ENCODE results near the gene ZNF343.

The ZNF343 gene

DNA sequence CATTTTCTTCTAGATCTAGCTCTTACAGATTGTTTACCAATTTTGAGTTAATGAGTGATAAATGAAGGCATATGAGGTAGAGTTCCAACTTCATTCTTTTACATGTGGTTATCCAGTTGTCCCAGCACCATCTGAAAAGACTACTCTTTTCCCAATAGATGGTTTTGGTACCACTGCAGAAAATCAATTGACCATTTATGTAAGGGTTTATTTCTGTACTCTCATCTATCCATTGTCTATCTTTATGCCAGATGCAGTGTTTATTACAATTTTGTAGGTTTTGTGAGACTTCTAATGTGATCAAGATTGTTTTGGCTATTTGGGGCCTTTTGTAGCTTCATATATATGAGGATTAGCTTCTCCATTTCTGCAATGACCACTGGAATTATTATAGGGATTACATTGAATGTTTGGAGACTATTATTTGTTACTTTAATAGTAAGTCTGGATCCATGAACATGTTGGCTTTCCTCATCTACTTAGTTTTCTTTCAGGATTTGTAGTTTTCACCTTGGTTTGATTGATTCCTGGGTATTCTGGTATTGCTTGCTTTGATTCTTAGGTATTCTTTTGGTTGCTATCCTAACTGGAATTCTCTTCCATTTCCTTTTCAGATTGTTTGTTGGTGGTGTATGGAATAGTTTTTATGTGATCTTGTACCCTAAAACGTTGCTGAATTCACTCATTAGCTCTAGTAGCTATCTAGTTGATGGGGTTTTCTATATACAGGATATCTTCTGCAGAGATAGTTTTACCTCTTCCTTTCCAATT lies 48.5 kb downstream of the ZNF343 start:
- Histone ChIP-seq H3K27me3 (ENCODE audit: insufficient read depth, low read length, poor library complexity, severe bottlenecking) (no peaks in the 10 kb centered on the region), H3K4me1 (ENCODE audit: insufficient read depth, low read length, poor library complexity, severe bottlenecking) (peaks cover 3% of the 10 kb centered on the region), H3K9ac (ENCODE audit: low read depth, low read length, poor library complexity, severe bottlenecking) (no peak overlapping the region), H3F3A (ENCODE audit: low read depth) (peaks cover 14% of the 10 kb centered on the region; the same call in 1 of the 2 replicates), H3K4me2 (ENCODE audit: low read depth, low read length, poor library complexity, severe bottlenecking) (no peak overlapping the region), H3K36me3 (ENCODE audit: insufficient read depth, low read length) (peaks cover 67% of the 10 kb centered on the region), H3K79me2 (ENCODE audit: insufficient read depth, low read length) (peaks cover 29% of the 10 kb centered on the region), H3K4me3 (ENCODE audit: low read length, poor library complexity, severe bottlenecking) (no peak overlapping the region), H4K20me1 (ENCODE audit: insufficient read depth, low read length, poor library complexity, severe bottlenecking) (peaks cover 39% of the 10 kb centered on the region), H3K9me2 (replicated peaks; ENCODE audit: low read depth, low read length) (no peaks in the 10 kb centered on the region), H3K9me3 (ENCODE audit: insufficient read depth, low read depth, low read length) (no peaks in the 10 kb centered on the region), H2AFZ (ENCODE audit: low read length) (no peak overlapping the region)
- TF ChIP-seq EZH2phosphoT487 (IDR thresholded peaks at IDR 0.05; ENCODE audit: borderline replicate concordance), result no peak
- TF ChIP-seq, protein P1, sequence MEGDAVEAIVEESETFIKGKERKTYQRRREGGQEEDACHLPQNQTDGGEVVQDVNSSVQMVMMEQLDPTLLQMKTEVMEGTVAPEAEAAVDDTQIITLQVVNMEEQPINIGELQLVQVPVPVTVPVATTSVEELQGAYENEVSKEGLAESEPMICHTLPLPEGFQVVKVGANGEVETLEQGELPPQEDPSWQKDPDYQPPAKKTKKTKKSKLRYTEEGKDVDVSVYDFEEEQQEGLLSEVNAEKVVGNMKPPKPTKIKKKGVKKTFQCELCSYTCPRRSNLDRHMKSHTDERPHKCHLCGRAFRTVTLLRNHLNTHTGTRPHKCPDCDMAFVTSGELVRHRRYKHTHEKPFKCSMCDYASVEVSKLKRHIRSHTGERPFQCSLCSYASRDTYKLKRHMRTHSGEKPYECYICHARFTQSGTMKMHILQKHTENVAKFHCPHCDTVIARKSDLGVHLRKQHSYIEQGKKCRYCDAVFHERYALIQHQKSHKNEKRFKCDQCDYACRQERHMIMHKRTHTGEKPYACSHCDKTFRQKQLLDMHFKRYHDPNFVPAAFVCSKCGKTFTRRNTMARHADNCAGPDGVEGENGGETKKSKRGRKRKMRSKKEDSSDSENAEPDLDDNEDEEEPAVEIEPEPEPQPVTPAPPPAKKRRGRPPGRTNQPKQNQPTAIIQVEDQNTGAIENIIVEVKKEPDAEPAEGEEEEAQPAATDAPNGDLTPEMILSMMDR (conservative IDR thresholded peaks at IDR 0.05; ENCODE audit: low read length), result no peak

DNA sequence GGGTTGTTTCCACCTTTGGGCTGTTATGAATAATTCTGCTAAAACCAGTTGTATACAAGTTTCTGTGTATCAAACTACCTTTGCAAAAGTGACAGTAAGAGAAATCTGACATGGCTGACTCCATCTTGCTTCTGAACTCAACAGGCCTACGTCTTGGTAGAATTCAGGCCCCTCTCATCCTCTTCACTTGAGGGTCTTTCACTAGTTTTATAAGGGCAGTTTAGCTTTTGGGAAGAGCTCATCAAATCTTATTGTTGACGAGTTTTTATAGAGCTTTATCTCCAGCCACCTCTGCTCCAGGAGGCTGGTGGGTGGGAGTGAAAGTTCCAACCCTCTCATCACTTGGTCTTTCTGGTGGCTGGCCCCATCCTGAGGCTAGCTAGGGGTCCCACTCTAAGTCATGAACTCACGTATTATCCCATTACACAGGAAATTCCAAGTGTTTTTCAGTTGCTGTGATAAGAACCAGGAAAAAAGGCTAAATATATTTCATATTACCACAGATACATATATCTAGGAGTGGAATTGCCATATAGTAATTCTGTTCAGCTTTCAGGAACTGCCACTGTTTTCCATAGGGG lies 49.7 kb downstream of the ZNF343 start:
- Histone ChIP-seq H3K79me2 (ENCODE audit: insufficient read depth, low read length) (peaks cover 17% of the 10 kb centered on the region), H3K36me3 (ENCODE audit: insufficient read depth, low read length) (peaks cover 56% of the 10 kb centered on the region), H3K9ac (ENCODE audit: low read depth, low read length, poor library complexity, severe bottlenecking) (no peak overlapping the region), H3K4me2 (ENCODE audit: low read depth, low read length, poor library complexity, severe bottlenecking) (no peak overlapping the region), H3K27me3 (ENCODE audit: insufficient read depth, low read length, poor library complexity, severe bottlenecking) (no peaks in the 10 kb centered on the region), H3K4me1 (ENCODE audit: insufficient read depth, low read length, poor library complexity, severe bottlenecking) (no peaks in the 10 kb centered on the region), H3F3A (ENCODE audit: low read depth) (peaks cover 14% of the 10 kb centered on the region; the same call in 1 of the 2 replicates), H3K9me3 (ENCODE audit: insufficient read depth, low read depth, low read length) (no peaks in the 10 kb centered on the region), H4K20me1 (ENCODE audit: insufficient read depth, low read length, poor library complexity, severe bottlenecking) (peaks cover 27% of the 10 kb centered on the region), H2AFZ (ENCODE audit: low read length) (no peak overlapping the region), H3K4me3 (ENCODE audit: low read length, poor library complexity, severe bottlenecking) (no peak overlapping the region), H3K9me2 (replicated peaks; ENCODE audit: low read depth, low read length) (no peaks in the 10 kb centered on the region)
- TF ChIP-seq EZH2phosphoT487 (IDR thresholded peaks at IDR 0.05; ENCODE audit: borderline replicate concordance), result no peak
- TF ChIP-seq, protein P1 (conservative IDR thresholded peaks at IDR 0.05; ENCODE audit: low read length), result no peak

DNA sequence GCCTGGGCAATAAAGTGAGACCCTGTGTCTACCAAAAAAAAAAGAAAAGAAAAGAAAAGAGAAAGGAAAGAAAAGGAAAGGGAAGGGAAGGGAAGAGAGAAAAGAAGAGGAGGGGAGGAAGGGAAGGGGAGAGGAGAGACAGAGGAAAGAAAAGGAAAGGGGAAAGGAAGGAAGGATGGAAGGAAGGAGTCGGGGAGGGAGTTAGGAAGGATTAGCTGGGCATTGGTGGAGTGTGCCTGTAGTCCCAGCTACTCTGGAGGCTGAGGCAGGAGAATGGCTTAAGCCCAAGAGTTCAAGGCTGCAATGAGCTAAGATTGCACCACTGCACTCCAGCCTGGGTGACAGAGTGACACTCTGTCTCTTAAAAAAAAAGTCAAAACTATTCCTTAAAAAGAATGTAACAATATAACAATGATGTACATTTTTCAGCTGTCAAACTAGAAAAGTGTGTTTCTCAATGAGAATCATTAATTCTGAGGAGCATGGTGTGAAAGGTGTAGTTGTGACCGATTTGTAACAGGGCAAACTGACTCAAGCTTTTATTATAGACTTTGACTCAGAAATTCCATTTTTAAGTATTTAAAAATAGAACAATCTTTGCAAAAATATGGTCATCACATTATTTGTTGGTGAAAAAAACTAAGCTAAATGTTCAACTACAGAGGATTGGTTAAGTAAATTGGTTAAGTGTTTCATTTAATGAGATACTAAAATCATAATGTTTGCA lies 52.8 kb downstream of the ZNF343 start:
- Histone ChIP-seq H2AFZ (ENCODE audit: low read length) (no peak overlapping the region), H3K4me3 (ENCODE audit: low read length, poor library complexity, severe bottlenecking) (no peak overlapping the region), H3K36me3 (ENCODE audit: insufficient read depth, low read length) (peaks cover 25% of the 10 kb centered on the region), H4K20me1 (ENCODE audit: insufficient read depth, low read length, poor library complexity, severe bottlenecking) (no peaks in the 10 kb centered on the region), H3F3A (ENCODE audit: low read depth) (peaks cover 10% of the 10 kb centered on the region; the same call in 1 of the 2 replicates), H3K9me3 (ENCODE audit: insufficient read depth, low read depth, low read length) (no peaks in the 10 kb centered on the region), H3K4me2 (ENCODE audit: low read depth, low read length, poor library complexity, severe bottlenecking) (no peak overlapping the region), H3K79me2 (ENCODE audit: insufficient read depth, low read length) (no peaks in the 10 kb centered on the region), H3K9ac (ENCODE audit: low read depth, low read length, poor library complexity, severe bottlenecking) (no peak overlapping the region), H3K4me1 (ENCODE audit: insufficient read depth, low read length, poor library complexity, severe bottlenecking) (no peaks in the 10 kb centered on the region), H3K9me2 (replicated peaks; ENCODE audit: low read depth, low read length) (no peaks in the 10 kb centered on the region), H3K27me3 (ENCODE audit: insufficient read depth, low read length, poor library complexity, severe bottlenecking) (no peaks in the 10 kb centered on the region)
- TF ChIP-seq, protein P1 (conservative IDR thresholded peaks at IDR 0.05; ENCODE audit: low read length), result no peak
